AML-193 (cell line): Measurements from ENCODE around the gene MTHFR.
"Not testable (repeated sequence)": the region's sequence is repeated elsewhere in the genome, so short reads cannot be mapped to it uniquely, and the experiment has no call there.

Experiments used
- DNase-seq, 2 experiments: peaks; one replicate each; lab custom pipeline; 2025; lab: John Stamatoyannopoulos, UW

Gene MTHFR

GRCh38 chr1:11833497-11833896 is 27.7 kb upstream of the MTHFR start:
- DNase-seq: no peak

GRCh38 chr1:11831945-11832725 is 26.4 kb upstream of the MTHFR start:
- no peak for DNase-seq

GRCh38 chr1:11828511-11828910 is 22.7 kb upstream of the MTHFR start:
- DNase-seq: no peak

- no peak for DNase-seq
Measured at GRCh38 chr1:11826946-11827345, 21.2 kb upstream of the MTHFR start.

- no peak for DNase-seq
Measured at GRCh38 chr1:11825131-11825530, 19.4 kb upstream of the MTHFR start.

- DNase-seq: no peak
Measured at GRCh38 chr1:11823366-11824137, 17.8 kb upstream of the MTHFR start.

- no peak for DNase-seq
Measured at GRCh38 chr1:11822091-11822490, 16.3 kb upstream of the MTHFR start.

GRCh38 chr1:11817192-11817591 is 11.4 kb upstream of the MTHFR start:
- no peak for DNase-seq

GRCh38 chr1:11813021-11813420 is 7.3 kb upstream of the MTHFR start:
- no peak for DNase-seq

GRCh38 chr1:11807133-11807532 is 1.4 kb upstream of the MTHFR start:
- DNase-seq: no peak

- peak in 1 of 2 experiments; percentile 54 for DNase-seq
Measured at GRCh38 chr1:11806307-11806936, 658 bp upstream of the MTHFR start.

- peak in 1 of 2 experiments; percentile 20 for DNase-seq
Measured at GRCh38 chr1:11804666-11805421, 920 bp downstream of the MTHFR start.

GRCh38 chr1:11803924-11804665 is 1.7 kb downstream of the MTHFR start:
- DNase-seq: not testable (repeated sequence)

GRCh38 chr1:11802973-11803885 is 2.5 kb downstream of the MTHFR start:
- peak; percentile 26 to 31 for DNase-seq

GRCh38 chr1:11802616-11802972 is 3.2 kb downstream of the MTHFR start:
- peak in 1 of 2 experiments; percentile 19 for DNase-seq

- no peak for DNase-seq
Measured at GRCh38 chr1:11800756-11801433, 4.9 kb downstream of the MTHFR start.

- no peak for DNase-seq
Measured at GRCh38 chr1:11800391-11800755, 5.4 kb downstream of the MTHFR start.

- DNase-seq: no peak
Measured at GRCh38 chr1:11799896-11800295, 5.9 kb downstream of the MTHFR start.

- no peak for DNase-seq
Measured at GRCh38 chr1:11799099-11799498, 6.7 kb downstream of the MTHFR start.
